AG04449 (cell line): Measurements from ENCODE around the gene AAK1.

Experiments
- CTCF ChIA-PET: fragments of 350-600 bp; formaldehyde crosslinking; extraction: SDS; loops from one replicate; lab custom pipeline; 2021; ENCODE audit warnings: antibody characterized with exemption; lab: Yijun Ruan, JAX
- POLR2A ChIA-PET: fragments of 400-600, 350-600 bp; formaldehyde crosslinking; extraction: SDS; loops from one replicate; lab custom pipeline; 2020; ENCODE audit warnings: antibody characterized with exemption, inconsistent platforms; lab: Yijun Ruan, JAX
- DNase-seq: peaks from one replicate; pipeline ENCODE4 v3.0.0-alpha.2; 2010; ENCODE audit warnings: low read depth, low spot score
- H3K4me3 ChIP-seq: 2 replicates; pipeline ENCODE4 v1.5.1; 2011; ENCODE audit warnings: low read depth, mild to moderate bottlenecking, control low read depth, low read length
- TF ChIP-seq, protein P1 (sequence below): IDR thresholded peaks from one replicate; pipeline ENCODE4 v1.5.1; 2011; ENCODE audit warnings: mild to moderate bottlenecking, moderate library complexity, low read length, control low read depth, inconsistent platforms; ENCODE audit not compliant: insufficient read depth; ENCODE audit errors: missing control alignments

The AAK1 gene

DNA sequence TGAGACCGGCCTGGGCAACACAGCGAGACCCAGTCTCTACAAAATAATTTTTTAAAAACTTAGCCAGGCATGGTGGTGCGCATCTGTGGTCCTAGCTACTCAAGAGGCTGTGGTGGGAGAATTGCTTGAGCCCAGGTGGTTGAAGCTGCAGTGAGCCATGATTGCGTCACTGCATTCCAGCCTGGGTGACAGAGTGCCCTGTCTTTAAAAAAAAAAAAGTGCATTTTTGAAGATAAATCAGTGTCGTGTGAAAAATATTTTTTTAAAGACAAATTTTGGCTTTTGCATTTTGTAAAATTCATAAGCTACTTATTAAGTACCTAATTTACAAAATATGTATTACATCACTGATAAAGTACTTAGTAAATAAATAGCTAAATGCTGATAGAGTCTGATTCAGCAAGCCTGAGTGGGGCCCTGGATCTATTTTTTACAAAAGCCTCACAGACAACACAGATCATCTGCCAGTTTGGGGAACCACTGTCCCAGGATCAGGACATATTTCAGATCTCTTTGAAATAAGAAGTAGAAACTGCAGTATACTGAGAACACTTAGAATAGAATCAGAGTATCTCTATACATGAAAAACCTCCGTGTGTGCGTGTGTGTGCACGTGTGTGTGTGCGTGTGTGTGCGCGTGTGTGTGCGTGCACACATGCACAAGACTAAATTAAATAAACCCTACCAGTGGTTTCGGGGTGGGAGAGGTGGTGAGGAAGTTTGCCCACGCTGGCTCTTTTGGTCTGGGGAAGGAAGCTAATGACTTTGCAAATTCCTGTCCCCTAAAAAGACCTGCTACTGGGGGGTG is 61.6 kb downstream of the AAK1 start:
- H3K4me3 ChIP-seq = no peak overlapping the region
- ChIA-PET POLR2A (interaction anchor here (0.7 kb wide), 1 partner anchor 115 kb away, joined by 5 read pairs; no protein-coding TSS in a partner anchor), CTCF (interaction anchor here (0.7 to 1.8 kb wide), 5 partner anchors 12 to 134 kb away, joined by 3 to 8 read pairs (median 5); no protein-coding TSS in a partner anchor)
- TF ChIP-seq, protein P1, sequence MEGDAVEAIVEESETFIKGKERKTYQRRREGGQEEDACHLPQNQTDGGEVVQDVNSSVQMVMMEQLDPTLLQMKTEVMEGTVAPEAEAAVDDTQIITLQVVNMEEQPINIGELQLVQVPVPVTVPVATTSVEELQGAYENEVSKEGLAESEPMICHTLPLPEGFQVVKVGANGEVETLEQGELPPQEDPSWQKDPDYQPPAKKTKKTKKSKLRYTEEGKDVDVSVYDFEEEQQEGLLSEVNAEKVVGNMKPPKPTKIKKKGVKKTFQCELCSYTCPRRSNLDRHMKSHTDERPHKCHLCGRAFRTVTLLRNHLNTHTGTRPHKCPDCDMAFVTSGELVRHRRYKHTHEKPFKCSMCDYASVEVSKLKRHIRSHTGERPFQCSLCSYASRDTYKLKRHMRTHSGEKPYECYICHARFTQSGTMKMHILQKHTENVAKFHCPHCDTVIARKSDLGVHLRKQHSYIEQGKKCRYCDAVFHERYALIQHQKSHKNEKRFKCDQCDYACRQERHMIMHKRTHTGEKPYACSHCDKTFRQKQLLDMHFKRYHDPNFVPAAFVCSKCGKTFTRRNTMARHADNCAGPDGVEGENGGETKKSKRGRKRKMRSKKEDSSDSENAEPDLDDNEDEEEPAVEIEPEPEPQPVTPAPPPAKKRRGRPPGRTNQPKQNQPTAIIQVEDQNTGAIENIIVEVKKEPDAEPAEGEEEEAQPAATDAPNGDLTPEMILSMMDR = no peak
- no peak for DNase-seq

DNA sequence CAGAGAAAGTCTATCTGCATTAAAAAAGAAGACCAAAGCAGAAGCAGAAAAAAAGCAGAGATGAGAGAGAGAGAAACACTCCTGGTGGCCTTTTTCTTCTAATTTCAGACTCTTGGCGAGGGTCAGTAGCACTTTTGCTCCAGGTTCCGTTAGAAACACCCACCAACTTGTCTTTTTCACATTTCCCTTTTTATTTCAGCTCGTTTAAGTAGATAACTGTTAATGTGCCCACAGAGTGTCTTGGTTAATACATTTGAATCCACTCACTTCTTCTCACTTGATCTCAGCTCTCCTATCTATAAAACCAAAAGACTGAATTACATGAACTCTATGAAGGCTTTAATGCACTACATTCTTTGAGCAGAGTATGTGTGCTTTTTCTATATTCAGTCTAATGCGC is 63.1 kb downstream of the AAK1 start:
- H3K4me3 ChIP-seq = no peak overlapping the region
- POLR2A ChIA-PET = no interaction called here
- TF ChIP-seq, protein P1 = no peak
- no peak for DNase-seq
- CTCF ChIA-PET = interaction anchor here (1.3 kb wide), 2 partner anchors 10 to 14 kb away, joined by 3 to 4 read pairs; no protein-coding TSS in a partner anchor

DNA sequence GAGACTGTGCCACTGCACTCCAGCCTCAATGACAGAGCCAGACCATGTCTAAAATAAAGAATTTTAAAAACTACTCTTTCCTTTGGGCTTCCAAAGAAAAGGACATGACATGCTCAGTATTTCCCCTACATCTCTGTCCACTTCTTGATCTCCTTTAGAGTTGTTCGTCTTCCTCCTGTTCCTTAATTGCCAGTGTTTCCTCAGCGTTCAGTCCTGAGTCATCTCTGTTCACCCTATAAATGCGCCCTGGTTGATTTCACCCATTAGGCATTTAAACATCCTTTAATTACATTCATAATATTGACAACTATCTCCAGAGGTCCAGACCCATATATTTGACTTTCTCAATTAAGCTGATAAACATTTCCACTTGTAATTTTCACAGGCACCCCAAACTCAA is 64.0 kb downstream of the AAK1 start:
- POLR2A ChIA-PET = no interaction called here
- H3K4me3 ChIP-seq = no peak overlapping the region
- CTCF ChIA-PET = interaction anchor here (1.1 kb wide), 1 partner anchor 13 kb away, joined by 4 read pairs; no protein-coding TSS in a partner anchor
- TF ChIP-seq, protein P1 = no peak
- no peak for DNase-seq

DNA sequence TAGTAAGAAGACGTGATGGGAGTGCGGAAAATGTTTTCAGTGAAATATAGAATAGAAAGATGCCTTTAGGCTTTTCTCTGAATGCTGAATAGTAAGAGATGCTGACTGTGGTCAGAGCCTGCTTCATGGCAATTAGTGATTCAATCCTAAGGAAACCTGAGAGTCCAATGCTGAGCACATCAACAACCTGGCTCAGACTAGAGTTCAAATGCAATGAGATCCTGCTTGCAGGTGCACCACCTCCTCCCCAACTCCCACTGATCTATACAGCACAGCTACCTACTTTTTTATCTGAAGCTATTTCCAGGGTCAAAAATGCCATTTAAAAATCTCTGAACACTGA is 65.4 kb downstream of the AAK1 start:
- H3K4me3 ChIP-seq = no peak overlapping the region
- CTCF ChIA-PET = interaction anchor here (1.1 kb wide), 1 partner anchor 12 kb away, joined by 4 read pairs; no protein-coding TSS in a partner anchor
- POLR2A ChIA-PET = no interaction called here

DNA sequence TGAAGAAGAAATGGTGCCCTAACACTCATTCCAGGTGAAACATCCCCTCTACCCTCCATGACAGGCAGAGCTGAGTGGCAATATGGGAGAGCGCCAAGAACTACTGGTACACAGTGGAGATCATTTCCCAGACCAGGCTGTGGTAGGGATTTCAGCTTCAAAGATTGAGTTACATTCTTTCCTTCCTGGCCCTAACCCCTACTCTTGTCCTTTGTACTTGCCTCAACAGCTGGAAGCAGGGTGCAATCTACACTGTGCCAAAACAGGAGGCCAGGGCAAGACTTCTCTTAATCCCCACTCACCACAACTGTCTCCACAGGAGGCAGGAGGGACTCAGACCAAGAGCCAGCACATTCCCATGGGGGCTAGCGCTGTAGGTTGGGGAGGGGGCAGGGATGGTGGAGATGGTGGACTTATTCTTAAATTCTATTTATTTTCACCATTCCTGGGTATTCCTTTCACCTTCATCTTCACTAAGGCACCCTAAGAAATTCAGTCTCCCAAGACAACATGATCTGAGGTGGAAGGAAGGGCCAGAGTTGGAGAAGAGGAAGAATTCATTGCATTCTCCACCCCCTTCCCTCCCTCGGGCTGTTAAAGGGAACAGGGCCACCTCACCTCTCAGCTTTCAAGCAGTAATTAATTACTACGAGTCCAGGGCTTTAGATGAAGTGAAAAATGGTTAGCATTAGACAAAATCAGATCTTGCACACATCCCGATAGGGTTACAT is 65.9 kb downstream of the AAK1 start:
- TF ChIP-seq, protein P1 = no peak
- H3K4me3 ChIP-seq = no peak overlapping the region
- ChIA-PET CTCF (interaction anchor here (1.3 to 1.9 kb wide), 4 partner anchors 10 to 137 kb away, joined by 3 to 10 read pairs (median 6); no protein-coding TSS in a partner anchor), POLR2A (no interaction called here)
- DNase-seq = no peak

More for the DNA sequence above, 65.4 kb downstream of the AAK1 start:
- DNase-seq = no peak
- TF ChIP-seq, protein P1 = no peak
